H1 (cell line): ENCODE data around the gene GRM7. TPM values are rescaled to one million over a fixed set of nuclear protein-coding genes. Genes with fewer than 3 reads are reported as not detected.

Source experiments
- CBX8 ChIP-seq: fragments of 300-800, 300-1000 bp; sonication (generic); IDR thresholded peaks from 2 replicates; pipeline ENCODE4 v1.7.1; 2016; ENCODE audit warnings: low read depth, low read length, borderline replicate concordance
- CTCF ChIP-seq, 3 experiments: IDR thresholded peaks; 1 replicate in 2 of 3; 2 replicates in 1 of 3; pipeline versions ENCODE4 v1.5.1 to v1.6.1; 2011; ENCODE audit warnings: low read length in 3 of 3, mild to moderate bottlenecking in 3 of 3, inconsistent platforms in 2 of 3, low read depth in 1 of 3, moderate library complexity in 1 of 3; ENCODE audit not compliant: insufficient read depth in 1 of 3; ENCODE audit errors: control extremely low read depth in 1 of 3
- YY1 ChIP-seq: IDR thresholded peaks from 2 replicates; pipeline ENCODE4 v1.6.1; 2011; ENCODE audit warnings: low read depth, mild to moderate bottlenecking, low read length
- polyA plus RNA-seq, 7 experiments: library from polyadenylated mRNA; depleted of rRNA in 3 of 7; stranded (reverse) in 5 of 7; unstranded in 2 of 7; fragments of >200 nt in 5 of 7; fragments of 200-250 nt in 2 of 7; gene quantifications; 1 replicate in 5 of 7; 2 replicates in 1 of 7; 4 replicates in 1 of 7; pipeline versions ENCODE4 v1.2.1 to v1.2.3, GENCODE V29; 2011 to 2013; ENCODE audit warnings: missing spikeins in 2 of 7, mixed read lengths in 2 of 7
- total RNA-seq: library from RNA; stranded (reverse); fragmentation: NEBNext Ultra II Directional; extraction: Animal tissue kit (Norgen Biotek cat#: 25700); gene quantifications from 2 replicates; pipeline ENCODE4 v1.2.1, GENCODE V29; 2021

Gene GRM7
- total and polyA plus RNA-seq, 2 of the 8 experiments (the other 6 are each of a cell fraction or from before 2014, with no cell fraction given), result 0.17 to 0.24 TPM

DNA sequence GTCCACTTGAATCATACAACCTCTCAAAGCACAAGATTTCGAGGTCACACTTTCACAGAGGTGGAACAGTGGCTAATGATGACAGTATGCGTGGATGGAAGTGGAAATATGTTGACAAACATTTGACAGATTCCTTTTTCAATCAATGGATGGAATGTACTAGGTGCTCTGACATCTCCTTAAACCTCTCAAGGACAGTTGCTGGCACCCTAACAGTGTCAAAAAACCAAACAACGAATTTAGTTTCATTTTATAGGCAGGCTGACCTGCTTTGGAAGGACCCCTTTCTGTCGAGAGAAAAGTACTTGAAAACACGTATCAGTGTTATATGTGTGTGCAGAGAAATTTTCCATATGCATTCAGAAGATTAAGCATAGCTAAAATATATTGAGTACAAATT, 861.0 kb downstream of the GRM7 start (continued):
- TF ChIP-seq CTCF (IDR thresholded peaks at IDR 0.05; ENCODE audit: control extremely low read depth in 1 of 3, insufficient read depth in 1 of 3, low read depth in 1 of 3, low read length in 3 of 3) (no peak), YY1 (no peak), CBX8 (no peak)
